B cell (primary cell): ENCODE data around the gene HINFP. TPM values are rescaled to one million over a fixed set of nuclear protein-coding genes. Genes with fewer than 3 reads are reported as not detected.
A peak's percentile ranks its signal among the peaks of the same experiment; 100 is the strongest.

ENCODE experiments used
- ATAC-seq: fragments of 200-7000 bp; cut with Tn5 transposase; one replicate; pipeline ENCODE4 v1.10.0; 2021; ENCODE audit warnings: low read depth, mild to moderate bottlenecking, moderate number of reproducible peaks, moderate library complexity
- CTCF ChIA-PET: fragments of 350-600 bp; sonication (Branson Sonifier 250); formaldehyde crosslinking; loops from one replicate; lab custom pipeline; 2021; ENCODE audit warnings: antibody characterized with exemption, inconsistent platforms; lab: Charles Lee
- POLR2A ChIA-PET: fragments of 350-600 bp; sonication (Branson Sonifier 250); formaldehyde crosslinking; loops from one replicate; lab custom pipeline; 2021; ENCODE audit warnings: antibody characterized with exemption; lab: Charles Lee
- DNase-seq: peaks from one replicate; pipeline ENCODE4 v3.0.0; 2013
- H2AFZ ChIP-seq: 2 replicates; pipeline ENCODE4 v1.6.1; 2012; ENCODE audit warnings: mild to moderate bottlenecking, low read depth, low read length; ENCODE audit not compliant: insufficient read depth, poor library complexity, severe bottlenecking
- H3K27ac ChIP-seq, 2 donors: 1 replicate in 1 of 2; 2 replicates in 1 of 2; pipeline ENCODE4 v1.5.1; 2012 to 2013; ENCODE audit warnings: low read length in 2 of 2, mild to moderate bottlenecking in 2 of 2, moderate library complexity in 1 of 2
- H3K27me3 ChIP-seq, 4 experiments: fragments of 200-600 bp in 1 of 4; sonication (generic) in 1 of 4; replicated peaks in 1 of 4; 1 replicate in 2 of 4; 2 replicates in 2 of 4; pipeline versions ENCODE4 v1.6.1 to v1.7.0; 2013 to 2016; ENCODE audit warnings: low read length in 3 of 4, mild to moderate bottlenecking in 2 of 4, mixed read lengths in 1 of 4, moderate library complexity in 1 of 4; ENCODE audit not compliant: insufficient read depth in 4 of 4, control insufficient read depth in 3 of 4; ENCODE audit errors: control extremely low read depth in 1 of 4
- H3K36me3 ChIP-seq, 2 experiments: replicated peaks in 1 of 2; 1 replicate in 1 of 2; 2 replicates in 1 of 2; pipeline versions ENCODE4 v1.6.1 to v1.7.1; 2013; ENCODE audit warnings: low read length in 1 of 2; ENCODE audit not compliant: insufficient read depth in 2 of 2, control insufficient read depth in 1 of 2; ENCODE audit errors: control extremely low read depth in 1 of 2, extremely low read depth in 1 of 2
- H3K4me1 ChIP-seq, 2 donors: fragments of 200-600 bp in 1 of 2; sonication (generic) in 1 of 2; 1 replicate in 1 of 2; 2 replicates in 1 of 2; pipeline versions ENCODE4 v1.5.1 to v1.6.1; 2013 to 2017; ENCODE audit warnings: low read length in 2 of 2; ENCODE audit not compliant: control insufficient read depth in 2 of 2, insufficient read depth in 2 of 2
- H3K4me2 ChIP-seq: replicated peaks from 2 replicates; pipeline ENCODE3; 2012; ENCODE audit warnings: mild to moderate bottlenecking, low read depth, low read length; ENCODE audit not compliant: poor library complexity, severe bottlenecking
- H3K4me3 ChIP-seq, 5 experiments: fragments of 200-600 bp in 1 of 5; sonication (generic) in 1 of 5; 1 replicate in 3 of 5; 2 replicates in 2 of 5; pipeline versions ENCODE4 v1.5.1 to v1.7.0; 2011 to 2016; ENCODE audit warnings: low read length in 4 of 5, mild to moderate bottlenecking in 4 of 5, low read depth in 2 of 5, control low read depth in 1 of 5, moderate library complexity in 1 of 5; ENCODE audit not compliant: insufficient read depth in 1 of 5; ENCODE audit errors: control extremely low read depth in 1 of 5, extremely low read depth in 1 of 5
- H3K79me2 ChIP-seq: fragments of 200-600 bp; sonication (generic); one replicate; pipeline ENCODE4 v1.6.0; 2016; ENCODE audit warnings: low read length; ENCODE audit not compliant: control insufficient read depth, insufficient read depth
- H3K9ac ChIP-seq: fragments of 200-600 bp; sonication (generic); 2 replicates; pipeline ENCODE4 v1.6.1; 2017; ENCODE audit warnings: mild to moderate bottlenecking, low read length, moderate library complexity
- H3K9me3 ChIP-seq, 3 donors: one replicate each; pipeline versions ENCODE4 v1.6.1 to v1.7.1; 2013; ENCODE audit warnings: low read length in 2 of 3; ENCODE audit not compliant: control insufficient read depth in 2 of 3, insufficient read depth in 1 of 3; ENCODE audit errors: control extremely low read depth in 1 of 3
- H4K20me1 ChIP-seq: 2 replicates; pipeline ENCODE4 v1.6.0; 2012; ENCODE audit warnings: mild to moderate bottlenecking, low read length; ENCODE audit not compliant: insufficient read depth, control insufficient read depth, poor library complexity, severe bottlenecking
- H3K27ac Mint-ChIP-seq: one replicate; pipeline ENCODE4 v1.8.0; 2021; ENCODE audit warnings: mixed read lengths
- H3K27me3 Mint-ChIP-seq: one replicate; pipeline ENCODE4 v1.8.0; 2021; ENCODE audit warnings: mixed read lengths
- H3K4me1 Mint-ChIP-seq: one replicate; pipeline ENCODE4 v1.8.0; 2021; ENCODE audit warnings: mixed read lengths
- H3K4me3 Mint-ChIP-seq: one replicate; pipeline ENCODE4 v1.8.0; 2021; ENCODE audit warnings: mixed read lengths
- H3K9me3 Mint-ChIP-seq: one replicate; pipeline ENCODE4 v1.8.0; 2022; ENCODE audit warnings: mixed read lengths; ENCODE audit not compliant: insufficient read depth
- EZH2 ChIP-seq: IDR thresholded peaks from 2 replicates; pipeline ENCODE4 v1.6.1; 2012; ENCODE audit warnings: borderline replicate concordance, low read depth, mild to moderate bottlenecking, moderate library complexity, low read length; ENCODE audit not compliant: insufficient read depth, poor library complexity, severe bottlenecking
- WGBS: methylation state at CpG from one replicate; pipeline ENCODE4 v1.1.5; 2013; ENCODE audit warnings: missing lambda C conversion rate; ENCODE audit not compliant: insufficient coverage; 5-methylcytosine and 5-hydroxymethylcytosine counted together
- intact Hi-C: fragments of 100-400 bp; cut with micrococcal nuclease; formaldehyde crosslinking; loops from one replicate; pipeline ENCODE4 v1.10.0; 2022
- polyA plus RNA-seq: library from polyadenylated mRNA; depleted of rRNA; stranded (reverse); fragments of >200 nt; gene quantifications from 2 replicates; pipeline ENCODE4 v1.2.3, GENCODE V29; 2012
- total RNA-seq, 2 donors: library from RNA; stranded (reverse); fragments of 120-200 nt in 1 of 2; gene quantifications; 1 replicate in 1 of 2; 2 replicates in 1 of 2; pipeline versions ENCODE4 v1.2.3 to v1.2.4, GENCODE V29; 2013 to 2022
- TF ChIP-seq, protein P1 (sequence below): fragments of 200-600 bp; IDR thresholded peaks from one replicate; pipeline ENCODE4 v1.8.0; 2022; ENCODE audit warnings: antibody characterized with exemption, mild to moderate bottlenecking

HINFP gene
- total and polyA plus RNA-seq, 2 donors (not counting 1 experiment from before 2014, with no cell fraction given) = 60.6 to 78.7 TPM

DNA sequence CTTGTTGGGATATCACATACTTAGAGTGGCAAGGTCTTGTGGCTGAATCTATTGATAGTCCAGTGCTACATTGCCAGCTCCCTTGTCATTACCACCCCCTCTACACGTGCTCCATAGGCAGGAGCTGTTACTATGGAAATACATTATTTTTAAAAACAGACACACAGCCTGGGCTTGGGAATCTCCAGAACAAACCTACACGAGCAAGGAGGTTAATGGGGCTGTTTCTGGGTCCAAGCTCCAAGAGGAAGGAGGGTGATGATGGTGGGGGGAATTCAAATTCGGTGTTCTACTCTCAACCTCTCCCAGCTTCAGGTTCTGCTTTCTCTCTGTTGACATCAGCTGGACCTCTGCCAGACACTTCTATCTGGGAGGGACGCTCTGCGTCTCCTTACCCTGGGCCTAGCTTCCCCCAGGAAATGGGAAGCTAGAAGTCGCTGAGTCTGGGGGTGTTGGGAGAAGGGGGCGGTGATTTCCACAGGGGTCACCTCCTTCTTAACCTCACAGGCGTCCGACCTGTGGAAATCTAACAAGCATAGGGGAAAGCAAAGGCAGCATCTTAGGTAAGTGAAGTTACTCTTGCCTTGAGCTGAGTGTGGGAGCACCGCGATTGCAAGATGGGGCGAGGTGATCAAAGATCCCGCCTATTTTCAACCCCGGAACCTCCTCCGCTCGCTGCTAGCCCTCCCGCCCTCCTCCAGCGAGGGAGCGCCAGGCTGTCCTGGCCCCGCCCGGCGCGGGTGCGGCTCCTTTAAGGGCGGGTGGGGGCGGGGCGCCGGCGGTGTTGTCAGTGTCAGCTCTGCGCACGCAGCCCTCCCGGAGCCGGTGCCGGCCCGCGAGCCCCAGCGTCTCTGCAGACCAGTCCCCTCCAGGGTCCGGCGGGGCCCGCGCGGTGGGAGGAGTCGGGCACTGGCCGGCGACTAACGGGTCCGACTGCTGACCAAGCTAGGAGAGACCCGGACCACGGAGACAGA lies 14.5 kb upstream of the HINFP start, which contains the start of gene C2CD2L:
C2CD2L (plus strand) TSS at position 781 of the 974 bp plus-strand sequence. CDS start 398 bp downstream, outside the sequence.
- Histone ChIP-seq H3K79me2 (peaks cover 26% of the 10 kb centered on the region), H4K20me1 (peaks cover 6% of the 10 kb centered on the region), H3K36me3 (peaks cover 0 to 8% of the 10 kb centered on the region in 2 experiments), H3K27ac (peak within 1 kb of the TSS; percentile 37 to 73), H3K9ac (peak within 1 kb of the TSS; percentile 82), H3K4me2 (peak within 1 kb of the TSS; percentile 90), H2AFZ (peak within 1 kb of the TSS; percentile 94), H3K4me1 (peaks cover 24 to 39% of the 10 kb centered on the region in 2 donors), H3K4me3 (peak within 1 kb of the TSS; percentile 48 to 86 (median 72)), H3K9me3 (no peaks in the 10 kb centered on the region), H3K27me3 (no peaks in the 10 kb centered on the region)
- TF ChIP-seq EZH2 = no peak
- TF ChIP-seq, protein P1, sequence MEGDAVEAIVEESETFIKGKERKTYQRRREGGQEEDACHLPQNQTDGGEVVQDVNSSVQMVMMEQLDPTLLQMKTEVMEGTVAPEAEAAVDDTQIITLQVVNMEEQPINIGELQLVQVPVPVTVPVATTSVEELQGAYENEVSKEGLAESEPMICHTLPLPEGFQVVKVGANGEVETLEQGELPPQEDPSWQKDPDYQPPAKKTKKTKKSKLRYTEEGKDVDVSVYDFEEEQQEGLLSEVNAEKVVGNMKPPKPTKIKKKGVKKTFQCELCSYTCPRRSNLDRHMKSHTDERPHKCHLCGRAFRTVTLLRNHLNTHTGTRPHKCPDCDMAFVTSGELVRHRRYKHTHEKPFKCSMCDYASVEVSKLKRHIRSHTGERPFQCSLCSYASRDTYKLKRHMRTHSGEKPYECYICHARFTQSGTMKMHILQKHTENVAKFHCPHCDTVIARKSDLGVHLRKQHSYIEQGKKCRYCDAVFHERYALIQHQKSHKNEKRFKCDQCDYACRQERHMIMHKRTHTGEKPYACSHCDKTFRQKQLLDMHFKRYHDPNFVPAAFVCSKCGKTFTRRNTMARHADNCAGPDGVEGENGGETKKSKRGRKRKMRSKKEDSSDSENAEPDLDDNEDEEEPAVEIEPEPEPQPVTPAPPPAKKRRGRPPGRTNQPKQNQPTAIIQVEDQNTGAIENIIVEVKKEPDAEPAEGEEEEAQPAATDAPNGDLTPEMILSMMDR = no peak
- ChIA-PET POLR2A (interaction anchor here (0.5 to 2.2 kb wide), 7 partner anchors 9 to 228 kb away, joined by 3 to 16 read pairs (median 7); partner anchors contain the start of genes HINFP, HMBS and VPS11), CTCF (interaction anchor here (0.9 to 1.6 kb wide), 8 partner anchors 10 to 216 kb away, joined by 3 to 10 read pairs (median 5); partner anchors contain the start of genes CBL and VPS11)
- peaks cover 46% of the 10 kb centered on the region for H3K4me1 Mint-ChIP-seq
- ATAC-seq (peak; percentile 94), DNase-seq (peak; percentile 91)
- H3K27ac Mint-ChIP-seq = peak within 1 kb of the TSS; percentile 93
- under 1% methylated on average over 40 of the region's 49 CpGs for WGBS
- peak within 1 kb of the TSS; percentile 93 for H3K4me3 Mint-ChIP-seq
- no peaks in the 10 kb centered on the region for H3K9me3 Mint-ChIP-seq
- H3K27me3 Mint-ChIP-seq = no peaks in the 10 kb centered on the region
- intact Hi-C loops = loop anchor here (1.0 kb wide), 3 partner anchors 12 to 22 kb away; partner anchors contain the start of gene HINFP
